ENCODE measurements around the gene PRCC. TPM values are rescaled to one million over a fixed set of nuclear protein-coding genes. Genes with fewer than 3 reads are reported as not detected.

The PRCC gene
- total and polyA plus RNA-seq, 2 of the 13 experiments (the other 11 are each of a cell fraction or from before 2014, with no cell fraction given) = 24.2 to 40.5 TPM

DNA sequence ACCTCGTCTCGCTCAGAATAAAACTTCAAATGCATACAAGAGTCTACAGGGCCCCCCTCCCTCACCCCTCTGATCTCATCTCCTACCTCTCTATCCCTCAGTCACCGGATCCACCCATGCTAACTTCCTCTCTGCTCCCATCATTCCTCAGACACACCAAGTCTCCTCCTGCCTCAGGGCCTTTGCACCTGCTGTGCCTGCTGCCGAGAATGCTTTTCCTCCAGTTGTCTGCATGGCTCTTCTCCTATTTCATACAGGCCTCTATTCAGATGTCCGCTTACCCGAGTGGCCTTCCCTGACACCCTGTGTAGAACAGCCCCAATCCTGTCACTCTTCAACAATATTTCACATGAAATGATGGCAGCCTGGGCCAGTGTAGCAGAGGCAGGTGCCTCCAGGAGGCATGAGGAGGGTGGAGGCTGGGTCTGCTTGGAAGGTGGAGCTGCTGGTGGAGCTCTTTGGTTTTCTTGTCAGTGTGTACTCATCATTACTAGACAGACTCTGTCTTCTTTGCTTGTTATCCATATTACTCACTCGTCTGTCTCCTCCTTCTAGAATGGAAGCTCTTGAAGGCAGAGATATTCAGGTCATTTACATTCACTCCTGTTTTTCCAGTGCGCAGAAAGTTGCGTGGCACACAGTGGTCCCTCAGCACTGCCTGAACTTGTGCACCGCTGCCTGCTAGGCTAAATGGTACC is 45.1 kb downstream of the PRCC start:
- ATAC-seq = no peak
- TF ChIP-seq LBX2 (CRISPR knock-in tag; IDR thresholded peaks at IDR 0.05; ENCODE audit: borderline replicate concordance) (no peak), XRCC5 (optimal IDR thresholded peaks at IDR 0.05; ENCODE audit: low read length) (no peak), ZMYM3 (CRISPR knock-in tag; IDR thresholded peaks at IDR 0.05) (peak; percentile 55; the same call in 1 of the 2 replicates)
- no peaks in the 10 kb centered on the region for H3K79me2 ChIP-seq (ENCODE audit: insufficient read depth, low read length)
- DNase-seq (ENCODE audit: low spot score) = no peak
- POLR2A ChIA-PET = no interaction called here
- H3K4me3 ChIP-seq (replicated peaks in 1 of 3; ENCODE audit: insufficient read depth in 1 of 3, low read depth in 2 of 3, low read length in 3 of 3) = no peak overlapping the region
- H3K36me3 ChIP-seq (replicated peaks in 1 of 2; ENCODE audit: control insufficient read depth in 1 of 2, insufficient read depth in 2 of 2, low read length in 2 of 2) = no peaks in the 10 kb centered on the region
- BruUV-seq (replicated peaks) = no TSS peak
- no peak overlapping the region for H3K27ac ChIP-seq (ENCODE audit: extremely low read length, insufficient read depth, low read length)
- in situ Hi-C loops (cut with HindIII; ENCODE audit: extremely low pct_ligation_motif_present, low pct_unique_long_range_greater_than_20kb) = no loop called here
- intact Hi-C loops (cut with micrococcal nuclease; ENCODE audit: unreplicated experiment) = no loop called here
- H4K20me1 ChIP-seq (ENCODE audit: insufficient read depth, low read length) = no peaks in the 10 kb centered on the region
- 96% methylated on average over 10 of the region's 10 CpGs for WGBS (ENCODE audit: low lambda C conversion rate)
- no peaks in the 10 kb centered on the region for H3K9me3 ChIP-seq (ENCODE audit: low read length)
- H3K9ac ChIP-seq (ENCODE audit: insufficient read depth, low read depth, low read length) = no peak overlapping the region
- no peak overlapping the region for H3K4me2 ChIP-seq (ENCODE audit: low read depth, low read length)
- H3K4me1 ChIP-seq (ENCODE audit: insufficient read depth, low read length) = peaks cover 33% of the 10 kb centered on the region
- CTCF ChIA-PET (ENCODE audit: low intra/inter-chr PET ratio, low total read pairs) = no interaction called here
- FAIRE-seq = no peak
- H3K27me3 ChIP-seq (ENCODE audit: control insufficient read depth in 1 of 2, insufficient read depth in 2 of 2, low read length in 2 of 2) = peaks cover 9 to 27% of the 10 kb centered on the region in 2 experiments; a peak in 4 of 5 replicates
- H2AFZ ChIP-seq (ENCODE audit: low read length) = no peak overlapping the region

DNA sequence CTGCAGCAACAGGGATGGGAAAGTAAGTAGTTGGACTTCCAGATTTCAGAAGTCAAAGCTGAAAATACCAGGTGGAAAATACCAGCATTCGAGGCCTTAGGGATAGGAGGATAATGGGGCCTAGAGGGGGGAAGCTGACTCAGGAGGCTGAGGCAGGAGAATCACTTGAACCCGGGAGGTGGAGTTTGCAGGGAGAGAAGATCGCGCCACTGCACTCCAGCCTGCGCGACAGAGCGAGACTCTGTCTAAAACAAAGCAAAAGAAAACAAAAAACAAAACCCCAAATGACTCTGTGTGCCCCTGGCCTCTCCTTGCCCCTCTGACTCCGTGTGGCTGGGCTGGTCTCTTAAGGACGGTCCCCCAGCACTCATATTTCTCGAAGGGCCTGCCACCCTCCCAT is 46.0 kb downstream of the PRCC start:
- BruUV-seq (replicated peaks) = TSS peak; percentile 71
- H3K27me3 ChIP-seq (ENCODE audit: control insufficient read depth in 1 of 2, insufficient read depth in 2 of 2, low read length in 2 of 2) = peaks cover 9 to 27% of the 10 kb centered on the region in 2 experiments; a peak in 4 of 5 replicates
- H3K4me3 ChIP-seq (replicated peaks in 1 of 3; ENCODE audit: insufficient read depth in 1 of 3, low read depth in 2 of 3, low read length in 3 of 3) = peak overlapping the region; percentile 42 to 71 (median 54); a peak in 5 of 6 replicates
- ChIA-PET CTCF (ENCODE audit: low intra/inter-chr PET ratio, low total read pairs) (no interaction called here), POLR2A (interaction anchor here (1.3 to 1.7 kb wide), 3 partner anchors 12 to 85 kb away, joined by 3 to 6 read pairs (median 4); partner anchors contain the start of genes ISG20L2 and METTL25B)
- H3K4me1 ChIP-seq (ENCODE audit: insufficient read depth, low read length) = peaks cover 33% of the 10 kb centered on the region
- in situ Hi-C loops (cut with HindIII; ENCODE audit: extremely low pct_ligation_motif_present, low pct_unique_long_range_greater_than_20kb) (no loop called here), intact Hi-C loops (cut with micrococcal nuclease; ENCODE audit: unreplicated experiment) (no loop called here)
- H3K36me3 ChIP-seq (replicated peaks in 1 of 2; ENCODE audit: control insufficient read depth in 1 of 2, insufficient read depth in 2 of 2, low read length in 2 of 2) = no peaks in the 10 kb centered on the region
- TF ChIP-seq RBFOX2 (IDR thresholded peaks at IDR 0.05; ENCODE audit: low read depth, low read length) = no peak
- TF ChIP-seq KAT8 (CRISPR knock-in tag; IDR thresholded peaks at IDR 0.05) = no peak
- TF ChIP-seq ZNF607 (CRISPR knock-in tag; IDR thresholded peaks at IDR 0.05; ENCODE audit: borderline replicate concordance) = no peak
- TF ChIP-seq ZNF558 (CRISPR knock-in tag; IDR thresholded peaks at IDR 0.05; ENCODE audit: borderline replicate concordance) = no peak
- peak overlapping the region; percentile 44 for H3K9ac ChIP-seq (ENCODE audit: insufficient read depth, low read depth, low read length)
- H2AFZ ChIP-seq (ENCODE audit: low read length) = no peak overlapping the region
- H3K79me2 ChIP-seq (ENCODE audit: insufficient read depth, low read length) = no peaks in the 10 kb centered on the region
- no peaks in the 10 kb centered on the region for H3K9me3 ChIP-seq (ENCODE audit: low read length)
- 12% methylated on average over 10 of the region's 10 CpGs for WGBS (ENCODE audit: low lambda C conversion rate)
- FAIRE-seq (no peak), ATAC-seq (peak; percentile 2; the same call in 1 of the 3 replicates), DNase-seq (ENCODE audit: low spot score) (no peak)
- peak overlapping the region; percentile 85 for H3K4me2 ChIP-seq (ENCODE audit: low read depth, low read length)
- H3K27ac ChIP-seq (ENCODE audit: extremely low read length, insufficient read depth, low read length) = no peak overlapping the region
- no peaks in the 10 kb centered on the region for H4K20me1 ChIP-seq (ENCODE audit: insufficient read depth, low read length)
